Mesenchymal stem cell (in vitro differentiated cells and primary cell): Measurements from ENCODE around the gene METTL9.

Experiments used
- DNase-seq: peaks from one replicate; pipeline ENCODE4 v3.0.0-alpha.2; 2013
- H2AFZ ChIP-seq: one replicate; pipeline ENCODE4 v1.6.1; 2013; ENCODE audit warnings: low read depth, mild to moderate bottlenecking, control low read depth, inconsistent platforms, low read length, moderate library complexity
- H2AK5ac ChIP-seq: 2 replicates; pipeline ENCODE4 v1.6.1; 2013; ENCODE audit warnings: low read length, moderate library complexity, mild to moderate bottlenecking, inconsistent platforms; ENCODE audit not compliant: severe bottlenecking
- H2BK120ac ChIP-seq: one replicate; pipeline ENCODE4 v1.6.1; 2013; ENCODE audit warnings: low read depth, mild to moderate bottlenecking, inconsistent platforms, low read length, moderate library complexity
- H2BK12ac ChIP-seq, 2 experiments: one replicate each; pipeline ENCODE4 v1.6.1; 2013; ENCODE audit warnings: inconsistent platforms in 2 of 2, low read length in 2 of 2, mild to moderate bottlenecking in 2 of 2, moderate library complexity in 2 of 2, control low read depth in 1 of 2
- H2BK15ac ChIP-seq: one replicate; pipeline ENCODE4 v1.6.1; 2013; ENCODE audit warnings: mild to moderate bottlenecking, low read depth, inconsistent platforms; ENCODE audit not compliant: poor library complexity, severe bottlenecking
- H2BK5ac ChIP-seq: 2 replicates; pipeline ENCODE4 v1.6.1; 2013; ENCODE audit warnings: low read depth, mild to moderate bottlenecking, low read length, control low read depth, inconsistent platforms; ENCODE audit not compliant: poor library complexity, severe bottlenecking
- H3K14ac ChIP-seq, 2 experiments: one replicate each; pipeline ENCODE4 v1.6.1; 2013; ENCODE audit warnings: inconsistent platforms in 2 of 2, low read length in 2 of 2, control low read depth in 1 of 2, mild to moderate bottlenecking in 1 of 2, moderate library complexity in 1 of 2
- H3K18ac ChIP-seq, 2 experiments: one replicate each; pipeline ENCODE4 v1.6.1; 2013; ENCODE audit warnings: inconsistent platforms in 2 of 2, low read length in 2 of 2, control low read depth in 1 of 2, low read depth in 1 of 2, mild to moderate bottlenecking in 1 of 2
- H3K23ac ChIP-seq, 2 experiments: one replicate each; pipeline ENCODE4 v1.6.1; 2013; ENCODE audit warnings: inconsistent platforms in 2 of 2, low read length in 2 of 2, mild to moderate bottlenecking in 2 of 2, moderate library complexity in 2 of 2, control low read depth in 1 of 2
- H3K27ac ChIP-seq: 2 replicates; pipeline ENCODE4 v1.5.1; 2013; ENCODE audit warnings: mild to moderate bottlenecking, moderate library complexity, low read length, control low read depth, inconsistent platforms; ENCODE audit not compliant: poor library complexity, severe bottlenecking
- H3K27me3 ChIP-seq, 2 experiments: 2 replicates each; pipeline versions ENCODE4 v1.6.1 to v1.7.0; 2013; ENCODE audit warnings: low read length in 2 of 2, mild to moderate bottlenecking in 2 of 2, moderate library complexity in 2 of 2, control low read depth in 1 of 2, inconsistent platforms in 1 of 2; ENCODE audit not compliant: control insufficient read depth in 1 of 2, insufficient read depth in 1 of 2
- H3K36me3 ChIP-seq, 2 experiments: 2 replicates each; pipeline versions ENCODE4 v1.6.1 to v1.7.0; 2013; ENCODE audit warnings: low read length in 2 of 2, control low read depth in 1 of 2, inconsistent platforms in 1 of 2, low read depth in 1 of 2, mild to moderate bottlenecking in 1 of 2; ENCODE audit not compliant: insufficient read depth in 2 of 2, control insufficient read depth in 1 of 2
- H3K4ac ChIP-seq, 2 experiments: one replicate each; pipeline ENCODE4 v1.6.1; 2013; ENCODE audit warnings: inconsistent platforms in 2 of 2, low read length in 2 of 2, mild to moderate bottlenecking in 2 of 2, moderate library complexity in 2 of 2, control low read depth in 1 of 2, low read depth in 1 of 2
- H3K4me1 ChIP-seq: 2 replicates; pipeline ENCODE4 v1.6.1; 2013; ENCODE audit warnings: low read depth, low read length, control low read depth; ENCODE audit not compliant: control insufficient read depth, insufficient read depth
- H3K4me2 ChIP-seq: 2 replicates; pipeline ENCODE4 v1.6.1; 2013; ENCODE audit warnings: low read length, mild to moderate bottlenecking, inconsistent platforms; ENCODE audit not compliant: poor library complexity, severe bottlenecking
- H3K4me3 ChIP-seq, 2 experiments: 2 replicates each; pipeline versions ENCODE4 v1.5.1 to v1.7.0; 2013; ENCODE audit warnings: low read length in 2 of 2, mild to moderate bottlenecking in 2 of 2, control low read depth in 1 of 2, low read depth in 1 of 2; ENCODE audit not compliant: insufficient read depth in 1 of 2
- H3K79me1 ChIP-seq: replicated peaks from 2 replicates; pipeline ENCODE4 v1.6.1; 2013; ENCODE audit warnings: mild to moderate bottlenecking, control low read depth, low read length, inconsistent platforms; ENCODE audit not compliant: poor library complexity, severe bottlenecking
- H3K9ac ChIP-seq: 2 replicates; pipeline ENCODE4 v1.7.0; 2013; ENCODE audit warnings: mild to moderate bottlenecking, low read length, moderate library complexity
- H3K9me3 ChIP-seq: 2 replicates; pipeline ENCODE4 v1.7.0; 2013; ENCODE audit warnings: mild to moderate bottlenecking, low read length; ENCODE audit not compliant: control insufficient read depth
- H4K8ac ChIP-seq: one replicate; pipeline ENCODE4 v1.6.1; 2013; ENCODE audit warnings: inconsistent platforms, mild to moderate bottlenecking, low read length, moderate library complexity
- H4K91ac ChIP-seq: one replicate; pipeline ENCODE4 v1.6.1; 2013; ENCODE audit warnings: mild to moderate bottlenecking, low read length, inconsistent platforms
- WGBS: methylation state at CpG from one replicate; pipeline ENCODE4 v1.1.7; 2013; ENCODE audit warnings: mixed read lengths; 5-methylcytosine and 5-hydroxymethylcytosine counted together

The METTL9 gene

GRCh38 chr16:21608639-21609328, 9.4 kb downstream of the METTL9 start:
- H3K4ac ChIP-seq: no peak overlapping the region
- H3K4me1 ChIP-seq: peaks cover 10% of the 10 kb centered on the region
- no peak overlapping the region for H3K9ac ChIP-seq
- H4K91ac ChIP-seq: no peak overlapping the region
- H2AFZ ChIP-seq: no peak overlapping the region
- no peaks in the 10 kb centered on the region for H3K27me3 ChIP-seq
- 98% methylated on average over 3 of the region's 3 CpGs for WGBS
- no peak overlapping the region for H2BK5ac ChIP-seq
- H2BK120ac ChIP-seq: no peak overlapping the region
- H3K36me3 ChIP-seq: peaks cover 0 to 2% of the 10 kb centered on the region in 2 experiments
- H2AK5ac ChIP-seq: no peak overlapping the region
- no peak overlapping the region for H3K18ac ChIP-seq
- H4K8ac ChIP-seq: no peak overlapping the region
- H2BK15ac ChIP-seq: no peak overlapping the region
- no peak overlapping the region for H2BK12ac ChIP-seq
- DNase-seq: peak; percentile 59
- no peak overlapping the region for H3K4me3 ChIP-seq
- H3K27ac ChIP-seq: no peak overlapping the region
- H3K4me2 ChIP-seq: no peak overlapping the region
- no peaks in the 10 kb centered on the region for H3K9me3 ChIP-seq
- peaks cover 5% of the 10 kb centered on the region for H3K79me1 ChIP-seq
- H3K14ac ChIP-seq: no peak overlapping the region
- H3K23ac ChIP-seq: no peak overlapping the region

GRCh38 chr16:21610006-21610544, 10.7 kb downstream of the METTL9 start:
- WGBS: 93% methylated on average over 3 of the region's 3 CpGs
- no peak overlapping the region for H2BK5ac ChIP-seq
- no peaks in the 10 kb centered on the region for H3K27me3 ChIP-seq
- H3K4me2 ChIP-seq: no peak overlapping the region
- H3K18ac ChIP-seq: no peak overlapping the region
- H3K36me3 ChIP-seq: peaks cover 0 to 15% of the 10 kb centered on the region in 2 experiments
- no peak overlapping the region for H3K14ac ChIP-seq
- H2BK15ac ChIP-seq: no peak overlapping the region
- no peak overlapping the region for H2AFZ ChIP-seq
- no peak for DNase-seq
- H3K9me3 ChIP-seq: no peaks in the 10 kb centered on the region
- no peak overlapping the region for H4K91ac ChIP-seq
- no peak overlapping the region for H3K23ac ChIP-seq
- H4K8ac ChIP-seq: no peak overlapping the region
- peaks cover 5% of the 10 kb centered on the region for H3K79me1 ChIP-seq
- no peak overlapping the region for H2BK12ac ChIP-seq
- no peak overlapping the region for H2AK5ac ChIP-seq
- H3K4me3 ChIP-seq: no peak overlapping the region
- H3K27ac ChIP-seq: peak overlapping the region; percentile 21
- no peak overlapping the region for H3K9ac ChIP-seq
- H2BK120ac ChIP-seq: no peak overlapping the region
- H3K4ac ChIP-seq: no peak overlapping the region
- peaks cover 10% of the 10 kb centered on the region for H3K4me1 ChIP-seq

- Histone ChIP-seq H4K91ac (no peak overlapping the region), H2BK15ac (no peak overlapping the region), H2BK12ac (no peak overlapping the region), H3K36me3 (peaks cover 0 to 20% of the 10 kb centered on the region in 2 experiments), H2BK5ac (no peak overlapping the region), H2BK120ac (no peak overlapping the region), H3K4me1 (peaks cover 6% of the 10 kb centered on the region), H3K9me3 (no peaks in the 10 kb centered on the region), H4K8ac (no peak overlapping the region), H3K79me1 (peaks cover 8% of the 10 kb centered on the region), H3K4ac (no peak overlapping the region), H3K4me2 (no peak overlapping the region), H3K4me3 (no peak overlapping the region), H3K9ac (peak overlapping the region; percentile 16), H3K23ac (no peak overlapping the region), H2AFZ (no peak overlapping the region), H2AK5ac (no peak overlapping the region), H3K14ac (no peak overlapping the region), H3K27ac (no peak overlapping the region), H3K18ac (no peak overlapping the region), H3K27me3 (no peaks in the 10 kb centered on the region)
- 67% methylated on average over 2 of the region's 2 CpGs for WGBS
- DNase-seq: no peak
Observed at GRCh38 chr16:21610766-21611165, 11.4 kb downstream of the METTL9 start.

- no peak overlapping the region for H2BK5ac ChIP-seq
- peak; percentile 56 for DNase-seq
- WGBS: 54% methylated on average over 4 of the region's 4 CpGs
- no peak overlapping the region for H2BK15ac ChIP-seq
- H3K9ac ChIP-seq: peak overlapping the region; percentile 16
- no peaks in the 10 kb centered on the region for H3K27me3 ChIP-seq
- H3K14ac ChIP-seq: no peak overlapping the region
- H3K27ac ChIP-seq: no peak overlapping the region
- no peak overlapping the region for H2AFZ ChIP-seq
- no peak overlapping the region for H3K4me2 ChIP-seq
- H3K36me3 ChIP-seq: peaks cover 0 to 24% of the 10 kb centered on the region in 2 experiments
- H3K4me3 ChIP-seq: peak overlapping the region in 1 of 2 experiments; percentile 11
- H4K91ac ChIP-seq: no peak overlapping the region
- H2BK12ac ChIP-seq: no peak overlapping the region
- no peak overlapping the region for H2AK5ac ChIP-seq
- no peaks in the 10 kb centered on the region for H3K9me3 ChIP-seq
- H3K4ac ChIP-seq: no peak overlapping the region
- H4K8ac ChIP-seq: no peak overlapping the region
- peaks cover 10% of the 10 kb centered on the region for H3K79me1 ChIP-seq
- no peak overlapping the region for H2BK120ac ChIP-seq
- no peak overlapping the region for H3K23ac ChIP-seq
- H3K4me1 ChIP-seq: peaks cover 6% of the 10 kb centered on the region
- no peak overlapping the region for H3K18ac ChIP-seq
Observed at GRCh38 chr16:21611198-21611555, 11.8 kb downstream of the METTL9 start.
